Left ventricle myocardium inferior (tissue), 1 donor: ENCODE measurements around the gene AGTPBP1. TPM values are rescaled to one million over a fixed set of nuclear protein-coding genes. Genes with fewer than 3 reads are reported as not detected.

Experiments
- DNase-seq: peaks from one replicate; pipeline ENCODE4 v3.0.0-alpha.2; 2020
- H3K27ac ChIP-seq: fragments of 200-600 bp; replicated peaks from 2 replicates; pipeline ENCODE4 v1.8.0; 2021
- H3K27me3 ChIP-seq: fragments of 200-600 bp; 2 replicates; pipeline ENCODE4 v1.8.0; 2021; ENCODE audit warnings: low read depth
- H3K36me3 ChIP-seq: fragments of 200-600 bp; 2 replicates; pipeline ENCODE4 v1.8.0; 2021
- H3K4me1 ChIP-seq: fragments of 200-600 bp; 2 replicates; pipeline ENCODE4 v1.8.0; 2021
- H3K4me3 ChIP-seq: fragments of 200-600 bp; 2 replicates; pipeline ENCODE4 v1.8.0; 2021; ENCODE audit warnings: mild to moderate bottlenecking, moderate library complexity
- H3K9me3 ChIP-seq: fragments of 200-600 bp; replicated peaks from 2 replicates; pipeline ENCODE4 v1.8.0; 2021
- CTCF ChIP-seq: fragments of 200-600 bp; IDR thresholded peaks from 2 replicates; pipeline ENCODE4 v1.8.0; 2021; ENCODE audit warnings: antibody characterized with exemption, mild to moderate bottlenecking, borderline replicate concordance
- intact Hi-C: fragments of 100-400 bp; cut with micrococcal nuclease; formaldehyde crosslinking; loops from one replicate; pipeline ENCODE4 v1.11.0; 2022
- total RNA-seq: library from RNA; stranded (reverse); fragmentation: NEBNext Ultra II Directional; extraction: Animal tissue kit (Norgen Biotek cat#: 25700); gene quantifications from one replicate; pipeline ENCODE4 v1.2.1, GENCODE V29; 2021
- donor health status: DM: no; HTN: yes; CAD: no; lungs with severe emphysema.

The AGTPBP1 gene
- total RNA-seq, 1 donor from 2014 or later: 52.5 TPM

GRCh38 chr9:85630676-85631075 lies 111.1 kb downstream of the AGTPBP1 start:
- no peak for TF ChIP-seq CTCF
- no peaks in the 10 kb centered on the region for H3K9me3 ChIP-seq
- H3K4me3 ChIP-seq: no peak overlapping the region
- no peaks in the 10 kb centered on the region for H3K27me3 ChIP-seq
- DNase-seq: no peak
- intact Hi-C loops: no loop called here
- peaks cover 14% of the 10 kb centered on the region for H3K4me1 ChIP-seq
- H3K36me3 ChIP-seq: peaks cover 10% of the 10 kb centered on the region
- no peak overlapping the region for H3K27ac ChIP-seq

- peaks cover 14% of the 10 kb centered on the region for H3K36me3 ChIP-seq
- H3K27me3 ChIP-seq: no peaks in the 10 kb centered on the region
- intact Hi-C loops: no loop called here
- no peaks in the 10 kb centered on the region for H3K9me3 ChIP-seq
- no peak overlapping the region for H3K27ac ChIP-seq
- no peak for DNase-seq
- H3K4me1 ChIP-seq: no peaks in the 10 kb centered on the region
- no peak overlapping the region for H3K4me3 ChIP-seq
- no peak for TF ChIP-seq CTCF
Measured at GRCh38 chr9:85617141-85617670, 124.5 kb downstream of the AGTPBP1 start.

- no peak for TF ChIP-seq CTCF
- H3K27ac ChIP-seq: no peak overlapping the region
- intact Hi-C loops: no loop called here
Measured at GRCh38 chr9:85615792-85616191, 126.0 kb downstream of the AGTPBP1 start.

GRCh38 chr9:85610074-85610860 lies 131.5 kb downstream of the AGTPBP1 start:
- peak; percentile 86 for TF ChIP-seq CTCF
- H3K27me3 ChIP-seq: no peaks in the 10 kb centered on the region
- no peaks in the 10 kb centered on the region for H3K36me3 ChIP-seq
- DNase-seq: no peak
- H3K27ac ChIP-seq: peak overlapping the region; percentile 31
- peaks cover 6% of the 10 kb centered on the region for H3K4me1 ChIP-seq
- H3K9me3 ChIP-seq: no peaks in the 10 kb centered on the region
- H3K4me3 ChIP-seq: peak overlapping the region; percentile 49
- intact Hi-C loops: no loop called here

More at GRCh38 chr9:85615792-85616191, 126.0 kb downstream of the AGTPBP1 start:
- Histone ChIP-seq H3K36me3 (peaks cover 14% of the 10 kb centered on the region), H3K4me3 (no peak overlapping the region), H3K9me3 (no peaks in the 10 kb centered on the region), H3K27me3 (no peaks in the 10 kb centered on the region), H3K4me1 (no peaks in the 10 kb centered on the region)
- DNase-seq: no peak

GRCh38 chr9:85605905-85606304 lies 135.8 kb downstream of the AGTPBP1 start:
- Histone ChIP-seq H3K36me3 (peaks cover 11% of the 10 kb centered on the region), H3K27me3 (no peaks in the 10 kb centered on the region), H3K27ac (no peak overlapping the region), H3K9me3 (no peaks in the 10 kb centered on the region), H3K4me1 (peaks cover 34% of the 10 kb centered on the region), H3K4me3 (no peak overlapping the region)
- intact Hi-C loops: no loop called here
- DNase-seq: no peak
- TF ChIP-seq CTCF: no peak
